GM21723 (cell line): ENCODE measurements around the gene HDGFL1.

Source experiments
- ATAC-seq: cut with Tn5 transposase; IDR thresholded peaks from one replicate; pipeline ENCODE4 v1.9.1; 2021; ENCODE audit warnings: mild to moderate bottlenecking, moderate library complexity; ENCODE audit not compliant: unreplicated experiment

The HDGFL1 gene

GRCh38 chr6:22589118-22589517 lies 19.8 kb downstream of the HDGFL1 start:
- ATAC-seq, result no peak

- ATAC-seq, result no peak
Observed at GRCh38 chr6:22590423-22590822, 21.1 kb downstream of the HDGFL1 start.

GRCh38 chr6:22593895-22594294 lies 24.5 kb downstream of the HDGFL1 start:
- ATAC-seq, result no peak

GRCh38 chr6:22596011-22596410 lies 26.6 kb downstream of the HDGFL1 start:
- no peak for ATAC-seq

GRCh38 chr6:22598339-22598738 lies 29.0 kb downstream of the HDGFL1 start:
- no peak for ATAC-seq

- no peak for ATAC-seq
Observed at GRCh38 chr6:22600059-22600458, 30.7 kb downstream of the HDGFL1 start.

GRCh38 chr6:22601984-22602383 lies 32.6 kb downstream of the HDGFL1 start:
- no peak for ATAC-seq

- ATAC-seq, result no peak
Observed at GRCh38 chr6:22605736-22606135, 36.4 kb downstream of the HDGFL1 start.

GRCh38 chr6:22610127-22610526 lies 40.8 kb downstream of the HDGFL1 start:
- no peak for ATAC-seq

GRCh38 chr6:22612236-22612635 lies 42.9 kb downstream of the HDGFL1 start:
- no peak for ATAC-seq

GRCh38 chr6:22613051-22613450 lies 43.7 kb downstream of the HDGFL1 start:
- no peak for ATAC-seq

- ATAC-seq, result no peak
Observed at GRCh38 chr6:22613695-22614094, 44.3 kb downstream of the HDGFL1 start.

- no peak for ATAC-seq
Observed at GRCh38 chr6:22614547-22614946, 45.2 kb downstream of the HDGFL1 start.

- no peak for ATAC-seq
Observed at GRCh38 chr6:22621028-22621427, 51.7 kb downstream of the HDGFL1 start.
